GM21737 (cell line): ENCODE data around the gene OLFML1.

ENCODE experiments used
- ATAC-seq: cut with Tn5 transposase; IDR thresholded peaks from one replicate; pipeline ENCODE4 v1.9.1; 2021; ENCODE audit warnings: mild to moderate bottlenecking, moderate library complexity; ENCODE audit not compliant: unreplicated experiment

The OLFML1 gene

DNA sequence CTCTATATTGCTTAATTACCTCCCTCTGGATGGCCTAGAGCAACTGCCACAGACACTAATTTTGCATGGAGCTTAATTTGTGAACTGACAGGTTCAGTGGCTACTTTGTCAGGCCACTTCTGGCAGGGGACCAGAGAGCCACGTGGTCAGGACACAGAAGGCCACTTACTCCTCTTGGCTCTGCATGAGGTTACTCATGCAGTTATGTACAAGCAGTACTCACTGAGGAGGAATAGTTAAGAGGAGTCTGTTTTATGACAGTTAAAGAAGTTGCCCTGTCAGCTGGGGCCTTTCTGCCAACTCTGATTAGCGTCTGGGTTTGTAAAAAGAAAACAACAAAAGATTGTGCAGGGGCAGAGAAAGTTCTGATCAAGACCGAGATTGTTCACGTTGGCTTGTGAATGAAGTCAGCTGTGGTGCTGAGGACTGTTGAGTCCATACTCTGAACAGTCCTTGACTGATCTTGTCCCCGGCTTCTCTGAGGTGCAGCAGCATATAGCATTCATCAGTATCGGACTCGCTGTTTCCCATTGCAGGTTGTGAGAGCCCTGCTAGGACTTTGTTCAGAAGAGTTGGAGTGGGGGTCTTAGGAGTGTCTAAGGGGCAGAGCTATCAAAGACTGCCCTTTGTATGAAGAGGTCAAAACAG is 69.9 kb downstream of the OLFML1 start:
- ATAC-seq, result no peak

DNA sequence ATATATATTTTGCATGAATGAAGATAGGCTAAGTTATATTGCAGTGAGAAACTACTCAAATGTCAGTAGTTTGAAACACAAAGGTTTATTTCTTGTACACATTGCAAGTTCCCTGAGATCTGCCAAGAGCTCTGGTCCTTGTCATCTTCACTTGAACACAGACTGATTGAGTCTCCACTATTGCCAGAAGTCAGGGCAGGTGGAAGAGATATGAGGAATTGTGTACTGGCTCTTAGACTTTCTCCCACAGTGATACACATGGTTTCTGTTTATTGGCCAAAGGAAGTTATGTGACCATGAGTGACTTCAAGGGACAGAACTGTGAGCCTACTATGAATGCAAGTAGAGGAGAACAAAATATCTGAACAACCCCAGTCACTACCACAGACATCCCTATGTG is 72.7 kb downstream of the OLFML1 start:
- ATAC-seq, result no peak

DNA sequence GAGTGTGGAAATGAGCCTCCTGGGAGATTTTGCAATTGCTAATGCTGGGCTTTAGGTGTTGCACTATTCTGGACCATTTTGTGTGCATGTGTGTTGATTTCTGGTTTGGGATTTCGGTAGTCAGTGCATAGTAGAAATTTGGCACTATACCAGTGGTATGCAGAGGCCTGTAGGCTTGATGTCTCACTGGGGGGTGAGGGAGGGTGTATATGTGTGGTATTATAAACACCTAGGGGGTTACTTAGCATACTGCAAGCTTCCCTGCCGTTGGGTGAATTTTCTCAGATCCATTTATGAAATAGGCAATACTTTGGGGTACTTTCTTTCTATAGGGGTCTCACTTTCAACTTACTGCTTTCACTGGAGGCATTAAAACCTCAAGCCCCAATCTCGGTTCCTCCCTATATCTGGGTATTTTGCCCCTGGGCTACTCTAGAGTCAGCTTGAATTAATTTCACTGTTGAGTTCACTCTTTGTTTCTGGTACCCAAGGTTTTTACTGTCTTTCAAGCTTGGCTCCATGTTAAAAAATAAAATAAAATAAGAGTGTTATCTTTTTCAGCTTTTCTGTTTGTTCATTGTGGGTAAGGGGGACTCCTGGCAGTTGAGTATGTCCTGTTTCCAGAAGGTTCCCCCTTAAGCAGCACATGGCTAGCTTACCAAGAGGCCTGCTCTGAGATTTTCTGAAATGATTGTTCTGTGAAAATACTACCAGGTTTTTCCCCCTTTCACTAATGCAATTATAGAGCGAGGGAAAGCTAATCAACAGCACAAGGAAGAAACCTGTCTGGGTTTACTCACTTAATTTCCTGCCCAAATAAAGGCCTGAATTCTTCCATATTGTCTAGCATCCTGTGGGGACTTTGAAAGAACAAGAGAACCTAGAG is 74.3 kb downstream of the OLFML1 start:
- no peak for ATAC-seq
